OCI-LY7 (cell line): ENCODE data around the gene AKAP13. TPM values are rescaled to one million over a fixed set of nuclear protein-coding genes. Genes with fewer than 3 reads are reported as not detected.

Experiments
- BruUV-seq: library from RNA; stranded (reverse); fragments of 400-500 nt; replicated peaks from 2 replicates; lab custom pipeline; 2021; lab: Mats Ljungman, UMichigan
- CTCF ChIA-PET: fragments of 300-600 bp; sonication (Branson Sonifier 250); formaldehyde crosslinking; loops from one replicate; lab custom pipeline; 2022; ENCODE audit warnings: antibody characterized with exemption; ENCODE audit not compliant: unreplicated experiment; lab: Charles Lee
- POLR2A ChIA-PET: fragments of 300-600 bp; sonication (Branson Sonifier 250); formaldehyde crosslinking; loops from one replicate; lab custom pipeline; 2022; ENCODE audit warnings: antibody characterized with exemption; lab: Charles Lee
- DNase-seq: peaks from one replicate; pipeline ENCODE4 v3.0.0-alpha.2; 2015; ENCODE audit warnings: low spot score
- H2AFZ ChIP-seq: fragments of 200-600 bp; sonication (generic), shearing (Covaris generic); 2 replicates; pipeline ENCODE4 v1.6.1; 2014; ENCODE audit warnings: mild to moderate bottlenecking, antibody characterized with exemption, low read length, moderate library complexity
- H3K27ac ChIP-seq: fragments of 200-600 bp; sonication (generic); 2 replicates; pipeline ENCODE4 v1.5.1; 2014; ENCODE audit warnings: mixed run types, low read depth, mild to moderate bottlenecking, moderate library complexity, low read length, inconsistent platforms; ENCODE audit not compliant: poor library complexity, severe bottlenecking
- H3K36me3 ChIP-seq: fragments of 200-600 bp; sonication (generic); 2 replicates; pipeline ENCODE4 v1.6.1; 2014; ENCODE audit warnings: mild to moderate bottlenecking, antibody characterized with exemption, low read length, moderate library complexity, mixed read lengths; ENCODE audit not compliant: insufficient read depth
- H3K4me1 ChIP-seq: fragments of 200-600 bp; sonication (generic); 2 replicates; pipeline ENCODE4 v1.5.1; 2014; ENCODE audit warnings: mild to moderate bottlenecking, low read length; ENCODE audit not compliant: insufficient read depth, poor library complexity, severe bottlenecking
- H3K4me2 ChIP-seq: fragments of 200-600 bp; sonication (generic); 2 replicates; pipeline ENCODE4 v1.6.1; 2014; ENCODE audit warnings: mild to moderate bottlenecking, low read length
- H3K4me3 ChIP-seq: fragments of 200-600 bp; sonication (generic); 2 replicates; pipeline ENCODE4 v1.5.1; 2014; ENCODE audit warnings: mild to moderate bottlenecking, low read depth, low read length; ENCODE audit not compliant: poor library complexity, severe bottlenecking
- H3K79me2 ChIP-seq: fragments of 200-600 bp; sonication (generic); 2 replicates; pipeline ENCODE4 v1.6.1; 2016; ENCODE audit warnings: low read depth, mild to moderate bottlenecking, low read length, moderate library complexity, mixed read lengths; ENCODE audit not compliant: insufficient read depth
- H3K9me2 ChIP-seq: fragments of 200-600 bp; sonication (generic); 2 replicates; pipeline ENCODE4 v1.6.1; 2016; ENCODE audit warnings: mild to moderate bottlenecking, low read length, mixed read lengths; ENCODE audit not compliant: insufficient read depth
- H3K9me3 ChIP-seq: fragments of 200-600 bp; sonication (generic); 2 replicates; pipeline ENCODE4 v1.6.1; 2014; ENCODE audit warnings: mild to moderate bottlenecking, mixed run types, low read length, mixed read lengths
- H4K20me1 ChIP-seq: fragments of 200-600 bp; sonication (generic); 2 replicates; pipeline ENCODE4 v1.6.1; 2014; ENCODE audit warnings: mild to moderate bottlenecking, antibody characterized with exemption, low read length, moderate library complexity, mixed read lengths; ENCODE audit not compliant: insufficient read depth
- EZH2phosphoT487 ChIP-seq: fragments of 200-600 bp; sonication (generic); IDR thresholded peaks from 2 replicates; pipeline ENCODE4 v1.6.1; 2018; ENCODE audit warnings: low read depth, borderline replicate concordance, mild to moderate bottlenecking, mixed run types, antibody characterized with exemption, low read length, moderate library complexity, mixed read lengths
- intact Hi-C: fragments of 100-400 bp; cut with micrococcal nuclease; formaldehyde crosslinking; loops from one replicate; pipeline ENCODE4 v1.10.0; 2022; ENCODE audit not compliant: unreplicated experiment
- total RNA-seq, 2 experiments: library from RNA; depleted of rRNA in 1 of 2; stranded (reverse); fragments of >200 nt in 1 of 2; shearing (Covaris generic) in 1 of 2; gene quantifications; 2 replicates each; pipeline ENCODE4 v1.2.3, GENCODE V29; 2014 to 2022
- TF ChIP-seq, protein P1 (sequence below): fragments of 200-600 bp; sonication (generic); conservative IDR thresholded peaks from 2 replicates; pipeline ENCODE4 v1.5.1; 2014; ENCODE audit warnings: mild to moderate bottlenecking, antibody characterized with exemption, low read length, moderate library complexity, mixed read lengths

Gene AKAP13
- total RNA-seq, 2 experiments from 2014 or later, result 140 to 250 TPM

DNA sequence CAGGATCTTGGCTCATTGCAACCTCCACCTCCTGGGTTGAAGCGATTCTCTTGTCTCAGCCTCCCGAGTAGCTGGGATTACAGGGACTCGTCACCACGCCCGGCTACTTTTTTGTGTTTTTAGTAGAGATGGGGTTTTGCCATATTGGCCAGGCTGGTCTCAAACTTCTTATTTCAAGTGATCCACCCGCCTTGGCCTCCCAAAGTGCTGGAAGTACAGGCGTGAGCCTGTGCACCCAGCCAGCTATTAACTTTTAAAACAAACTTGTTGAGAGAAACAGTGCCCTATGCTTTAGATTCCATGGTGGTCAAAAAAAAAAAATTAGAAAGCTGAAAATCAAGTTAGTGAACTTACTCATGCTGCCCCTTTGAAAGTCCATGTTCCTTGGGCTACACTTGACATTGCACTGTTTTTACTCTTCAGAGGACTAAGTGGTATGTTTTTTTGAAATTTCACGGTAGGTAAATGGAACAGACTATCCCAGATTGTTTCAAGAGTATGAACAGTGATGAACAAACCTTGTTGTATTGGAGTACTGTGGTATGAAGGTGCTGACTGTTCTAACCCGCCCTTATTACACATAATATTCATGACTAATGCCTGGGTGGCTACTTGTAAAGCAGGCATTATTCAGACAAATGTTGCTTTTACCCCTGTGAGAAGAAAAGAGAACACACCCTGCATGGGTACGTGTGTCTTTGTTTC, 207.5 kb downstream of the AKAP13 start:
- ChIA-PET CTCF (no interaction called here), POLR2A (interaction anchor here (1.0 kb wide), 1 partner anchor 11 kb away, joined by 3 read pairs; no protein-coding TSS in a partner anchor)
- intact Hi-C loops, result no loop called here
- Histone ChIP-seq H3K36me3 (peaks cover 85% of the 10 kb centered on the region), H3K27ac (no peak overlapping the region), H3K4me3 (no peak overlapping the region), H3K9me2 (no peaks in the 10 kb centered on the region), H4K20me1 (peaks cover 11% of the 10 kb centered on the region; the same call in 1 of the 2 replicates), H3K79me2 (peaks cover 31% of the 10 kb centered on the region), H3K4me2 (no peak overlapping the region), H2AFZ (no peak overlapping the region), H3K9me3 (no peaks in the 10 kb centered on the region), H3K4me1 (peaks cover 27% of the 10 kb centered on the region)
- no peak for DNase-seq
- no TSS peak for BruUV-seq
- TF ChIP-seq EZH2phosphoT487, result no peak
- TF ChIP-seq, protein P1, sequence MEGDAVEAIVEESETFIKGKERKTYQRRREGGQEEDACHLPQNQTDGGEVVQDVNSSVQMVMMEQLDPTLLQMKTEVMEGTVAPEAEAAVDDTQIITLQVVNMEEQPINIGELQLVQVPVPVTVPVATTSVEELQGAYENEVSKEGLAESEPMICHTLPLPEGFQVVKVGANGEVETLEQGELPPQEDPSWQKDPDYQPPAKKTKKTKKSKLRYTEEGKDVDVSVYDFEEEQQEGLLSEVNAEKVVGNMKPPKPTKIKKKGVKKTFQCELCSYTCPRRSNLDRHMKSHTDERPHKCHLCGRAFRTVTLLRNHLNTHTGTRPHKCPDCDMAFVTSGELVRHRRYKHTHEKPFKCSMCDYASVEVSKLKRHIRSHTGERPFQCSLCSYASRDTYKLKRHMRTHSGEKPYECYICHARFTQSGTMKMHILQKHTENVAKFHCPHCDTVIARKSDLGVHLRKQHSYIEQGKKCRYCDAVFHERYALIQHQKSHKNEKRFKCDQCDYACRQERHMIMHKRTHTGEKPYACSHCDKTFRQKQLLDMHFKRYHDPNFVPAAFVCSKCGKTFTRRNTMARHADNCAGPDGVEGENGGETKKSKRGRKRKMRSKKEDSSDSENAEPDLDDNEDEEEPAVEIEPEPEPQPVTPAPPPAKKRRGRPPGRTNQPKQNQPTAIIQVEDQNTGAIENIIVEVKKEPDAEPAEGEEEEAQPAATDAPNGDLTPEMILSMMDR, result no peak

- Histone ChIP-seq H3K4me3 (no peak overlapping the region), H3K4me1 (peaks cover 19% of the 10 kb centered on the region), H3K9me2 (no peaks in the 10 kb centered on the region), H3K27ac (no peak overlapping the region), H3K9me3 (no peaks in the 10 kb centered on the region), H3K36me3 (peaks cover 88% of the 10 kb centered on the region), H4K20me1 (peaks cover 9% of the 10 kb centered on the region; the same call in 1 of the 2 replicates), H2AFZ (no peak overlapping the region), H3K4me2 (no peak overlapping the region), H3K79me2 (peaks cover 23% of the 10 kb centered on the region)
- ChIA-PET CTCF (no interaction called here), POLR2A (interaction anchor here (0.6 kb wide), 1 partner anchor 111 kb away, joined by 4 read pairs; no protein-coding TSS in a partner anchor)
- no peak for DNase-seq
- TF ChIP-seq EZH2phosphoT487, result no peak
- TF ChIP-seq, protein P1, result no peak
- intact Hi-C loops, result no loop called here
- BruUV-seq, result no TSS peak
Observed at GRCh38 chr15:85588677-85589076, 208.3 kb downstream of the AKAP13 start.

DNA sequence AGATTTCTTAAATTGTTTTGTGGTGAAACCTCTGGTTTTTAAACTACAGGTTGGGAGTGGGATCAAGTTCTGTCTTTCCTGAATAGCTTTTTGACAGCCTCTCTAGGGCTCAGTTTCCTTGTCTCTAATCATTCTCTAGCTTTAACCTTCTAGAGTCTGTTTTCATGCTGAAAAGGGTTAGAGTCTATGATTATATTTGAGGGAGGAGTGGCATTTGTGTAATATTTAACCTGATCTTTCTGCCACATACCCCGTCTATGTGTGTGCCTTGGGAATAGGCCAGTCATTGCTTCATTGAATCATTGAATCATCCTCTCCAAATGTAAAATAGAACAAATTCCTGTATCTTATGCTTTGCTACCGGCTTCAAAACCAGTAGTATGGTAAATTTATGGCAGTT, 209.4 kb downstream of the AKAP13 start:
- TF ChIP-seq EZH2phosphoT487, result no peak
- TF ChIP-seq, protein P1, result no peak
- intact Hi-C loops, result no loop called here
- Histone ChIP-seq H3K9me3 (no peaks in the 10 kb centered on the region), H3K79me2 (peaks cover 11% of the 10 kb centered on the region), H3K4me1 (peaks cover 7% of the 10 kb centered on the region), H3K4me2 (no peak overlapping the region), H4K20me1 (no peaks in the 10 kb centered on the region), H2AFZ (no peak overlapping the region), H3K4me3 (no peak overlapping the region), H3K36me3 (peaks cover 95% of the 10 kb centered on the region), H3K9me2 (no peaks in the 10 kb centered on the region), H3K27ac (no peak overlapping the region)
- BruUV-seq, result no TSS peak
- DNase-seq, result no peak
- CTCF ChIA-PET, result no interaction called here
- POLR2A ChIA-PET, result interaction anchor here (1.7 kb wide), 1 partner anchor 9 kb away, joined by 4 read pairs; no protein-coding TSS in a partner anchor
